Activated naive CD8-positive, alpha-beta T cell treated with anti-CD3 and anti-CD28 coated beads, Interleukin-2, amount 10 ng/mL, durations not matched to agents 7 days and 5 days (primary cell): ENCODE data around the gene BCL2. TPM values are rescaled to one million over a fixed set of nuclear protein-coding genes. Genes with fewer than 3 reads are reported as not detected.
A peak's percentile ranks its signal among the peaks of the same experiment; 100 is the strongest.

ENCODE experiments used
- ATAC-seq: fragments of 150-1000 bp; cut with Tn5 transposase; one replicate; pipeline ENCODE4 v1.10.0; 2021; ENCODE audit warnings: low read depth, moderate library complexity
- POLR2A ChIA-PET: fragments of 350-600 bp; sonication (Branson Sonifier 250); formaldehyde crosslinking; loops from one replicate; lab custom pipeline; 2021; ENCODE audit warnings: antibody characterized with exemption; lab: Charles Lee
- DNase-seq: peaks from one replicate; pipeline ENCODE4 v3.0.0; 2021
- H3K27ac Mint-ChIP-seq: one replicate; pipeline ENCODE4 v1.8.0; 2022; ENCODE audit warnings: mild to moderate bottlenecking, mixed read lengths
- H3K27me3 Mint-ChIP-seq: one replicate; pipeline ENCODE4 v1.8.0; 2022; ENCODE audit warnings: mild to moderate bottlenecking, moderate library complexity, mixed read lengths
- H3K36me3 Mint-ChIP-seq: one replicate; pipeline ENCODE4 v1.8.0; 2021; ENCODE audit warnings: mild to moderate bottlenecking, mixed read lengths
- H3K4me1 Mint-ChIP-seq: one replicate; pipeline ENCODE4 v1.8.0; 2021; ENCODE audit warnings: mixed read lengths
- H3K4me3 Mint-ChIP-seq: one replicate; pipeline ENCODE4 v1.8.0; 2022; ENCODE audit warnings: mild to moderate bottlenecking, moderate library complexity, mixed read lengths
- H3K9me3 Mint-ChIP-seq: one replicate; pipeline ENCODE4 v1.8.0; 2021; ENCODE audit warnings: mixed read lengths
- total RNA-seq, 2 experiments: library from RNA; stranded (reverse); gene quantifications; one replicate each; pipeline ENCODE4 v1.2.3, GENCODE V29; 2021

BCL2 gene
- total RNA-seq, 2 experiments from 2014 or later = 121 to 128 TPM

GRCh38 chr18:63100630-63101055 lies 218.9 kb downstream of the BCL2 start:
- DNase-seq = no peak
- POLR2A ChIA-PET = interaction anchor here (1.2 kb wide), 1 partner anchor 21 kb away, joined by 3 read pairs; no protein-coding TSS in a partner anchor

DNA sequence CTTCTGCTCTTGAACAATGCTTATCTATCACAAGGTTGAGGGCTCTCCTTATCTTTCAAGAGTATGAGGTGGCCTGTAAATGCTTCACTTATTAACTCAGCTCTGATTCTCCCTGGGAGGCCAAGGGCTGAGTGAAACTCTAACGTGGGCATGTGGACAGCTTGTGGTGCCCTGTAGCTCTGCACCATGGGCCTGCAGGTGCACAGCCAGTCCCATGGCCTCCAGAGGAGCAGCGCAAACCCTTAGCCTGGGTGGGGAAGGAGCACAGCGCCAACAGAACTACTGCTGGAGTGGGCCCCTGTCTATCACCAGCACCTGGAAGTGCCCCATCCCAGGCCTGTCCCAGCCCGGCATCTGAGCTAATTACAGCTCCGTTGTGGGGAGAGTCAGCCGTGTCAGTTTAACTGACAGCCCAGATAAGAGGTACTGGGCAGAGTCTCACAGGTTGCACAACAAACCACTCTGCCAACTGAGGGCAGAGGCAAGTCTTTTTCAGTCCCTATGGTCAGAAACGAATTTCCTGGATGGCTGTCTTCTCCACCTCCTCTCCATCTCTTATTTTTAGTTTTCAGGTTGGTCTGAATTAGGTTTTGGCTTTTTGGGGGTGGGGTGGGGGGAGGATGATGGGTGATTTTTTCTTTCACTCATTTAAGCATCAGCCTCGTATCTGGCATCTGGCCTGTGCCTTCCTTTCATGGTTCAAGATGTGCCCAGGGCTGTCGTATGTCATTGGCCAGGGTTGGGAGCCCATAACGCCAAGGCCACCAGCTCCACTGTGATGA lies 219.5 kb downstream of the BCL2 start:
- Mint-ChIP-seq H3K36me3 (peaks cover 12% of the 10 kb centered on the region), H3K9me3 (peaks cover 11% of the 10 kb centered on the region), H3K4me1 (peaks cover 51% of the 10 kb centered on the region), H3K27ac (peak overlapping the region; percentile 14), H3K27me3 (peaks cover 15% of the 10 kb centered on the region), H3K4me3 (no peak overlapping the region)
- POLR2A ChIA-PET = interaction anchor here (1.6 kb wide), 1 partner anchor 25 kb away, joined by 3 read pairs; no protein-coding TSS in a partner anchor
- ATAC-seq = no peak
- DNase-seq = no peak

More at GRCh38 chr18:63100630-63101055, 218.9 kb downstream of the BCL2 start:
- peaks cover 13% of the 10 kb centered on the region for H3K9me3 Mint-ChIP-seq
- ATAC-seq = no peak
- peaks cover 11% of the 10 kb centered on the region for H3K27me3 Mint-ChIP-seq
- H3K4me1 Mint-ChIP-seq = peaks cover 51% of the 10 kb centered on the region
- H3K4me3 Mint-ChIP-seq = no peak overlapping the region
- peak overlapping the region; percentile 2 for H3K27ac Mint-ChIP-seq
- peaks cover 15% of the 10 kb centered on the region for H3K36me3 Mint-ChIP-seq

DNA sequence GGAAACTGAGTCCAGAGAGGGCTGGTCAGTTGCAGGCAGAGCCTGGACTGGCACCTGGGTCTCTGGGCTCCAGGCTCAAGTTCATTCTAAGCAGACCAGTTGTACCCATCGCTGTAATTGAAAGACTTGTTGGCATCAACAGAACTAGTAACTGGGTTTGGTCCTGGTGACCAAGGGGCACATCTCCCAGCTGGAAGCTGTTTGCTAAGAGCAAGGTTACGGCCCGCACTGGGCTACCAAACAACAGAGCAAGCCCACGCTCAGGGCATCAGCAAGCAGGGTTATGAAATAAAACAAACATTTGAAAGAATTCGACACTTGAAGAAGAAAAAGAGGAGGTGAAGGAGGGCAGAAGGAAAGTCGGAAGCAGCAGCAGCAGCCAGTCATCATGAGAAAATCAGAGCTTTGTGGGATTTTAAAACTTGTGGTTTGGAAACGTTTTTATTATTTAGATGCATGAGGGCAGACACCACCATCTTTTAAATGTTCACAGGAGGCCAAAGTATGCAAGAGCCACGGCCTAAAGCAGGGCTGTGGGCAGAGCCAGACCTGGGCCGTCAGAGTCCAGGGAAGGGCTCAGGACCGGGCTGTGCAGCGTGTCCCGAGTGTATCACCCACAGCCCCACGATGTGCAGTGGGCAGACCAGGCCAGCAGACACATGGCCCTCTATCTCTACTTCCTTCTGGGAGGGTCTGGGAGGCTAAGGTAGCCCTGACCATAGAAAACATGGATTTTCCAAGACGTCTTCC lies 220.3 kb downstream of the BCL2 start:
- POLR2A ChIA-PET = interaction anchor here (1.6 kb wide), 1 partner anchor 24 kb away, joined by 3 read pairs; no protein-coding TSS in a partner anchor
- H3K27me3 Mint-ChIP-seq = peaks cover 20% of the 10 kb centered on the region
- peak overlapping the region; percentile 73 for H3K4me3 Mint-ChIP-seq
- ATAC-seq (no peak), DNase-seq (no peak)
- H3K27ac Mint-ChIP-seq = peak overlapping the region; percentile 82
- H3K36me3 Mint-ChIP-seq = peaks cover 11% of the 10 kb centered on the region
- H3K4me1 Mint-ChIP-seq = peaks cover 51% of the 10 kb centered on the region
- H3K9me3 Mint-ChIP-seq = peaks cover 9% of the 10 kb centered on the region

DNA sequence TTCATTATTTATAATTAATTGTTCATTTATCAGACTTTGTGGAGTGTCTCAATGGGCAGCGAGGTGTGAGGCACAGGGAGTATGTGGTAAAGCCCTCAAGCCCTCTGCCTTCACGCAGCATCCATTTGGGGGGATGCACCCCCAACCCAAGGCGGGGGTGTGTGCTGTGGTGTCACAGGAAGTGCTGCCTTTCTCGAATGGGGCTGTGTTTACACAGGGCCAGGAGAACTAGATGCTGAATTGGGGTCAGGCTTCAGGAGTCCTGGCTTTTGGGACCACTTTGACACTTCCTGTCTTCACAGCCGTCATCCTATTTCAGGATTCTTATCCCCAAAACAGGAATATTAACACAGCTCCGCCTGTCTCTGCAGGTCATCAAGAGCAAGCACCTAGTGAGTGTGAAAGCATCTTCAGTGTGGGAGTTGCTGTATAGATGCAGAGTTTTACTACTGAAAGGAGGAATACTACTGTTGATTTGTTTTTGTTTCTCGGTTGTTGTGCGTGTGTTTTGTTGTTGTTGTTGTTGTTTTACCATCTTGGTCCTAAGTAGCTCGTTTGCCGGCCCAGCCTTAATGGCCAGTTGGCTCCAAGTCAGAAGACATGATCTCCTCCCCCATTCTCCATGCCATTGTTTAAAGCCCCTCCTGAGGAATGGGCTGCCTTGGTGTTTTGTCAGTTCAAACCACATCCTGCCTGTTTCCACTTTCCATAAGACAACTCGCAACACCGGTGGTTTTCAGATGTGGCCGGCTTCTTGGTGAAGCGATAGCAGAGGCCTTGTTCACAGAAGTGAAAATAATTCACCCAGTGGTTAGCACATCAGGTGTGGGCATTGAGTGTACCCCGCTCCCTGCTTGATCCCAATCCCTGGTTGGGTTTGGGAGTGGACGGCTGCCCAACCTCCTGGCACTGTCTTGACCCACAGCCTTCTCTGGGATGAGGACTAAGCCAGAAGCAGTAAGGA lies 221.3 kb downstream of the BCL2 start:
- H3K27me3 Mint-ChIP-seq = peaks cover 27% of the 10 kb centered on the region
- peak overlapping the region; percentile 73 for H3K4me3 Mint-ChIP-seq
- H3K27ac Mint-ChIP-seq = peak overlapping the region; percentile 82
- POLR2A ChIA-PET = interaction anchor here (1.6 kb wide), 1 partner anchor 23 kb away, joined by 3 read pairs; no protein-coding TSS in a partner anchor
- ATAC-seq (peak; percentile 74), DNase-seq (peak; percentile 68)
- H3K36me3 Mint-ChIP-seq = peaks cover 6% of the 10 kb centered on the region
- peaks cover 4% of the 10 kb centered on the region for H3K9me3 Mint-ChIP-seq
- H3K4me1 Mint-ChIP-seq = peaks cover 49% of the 10 kb centered on the region

DNA sequence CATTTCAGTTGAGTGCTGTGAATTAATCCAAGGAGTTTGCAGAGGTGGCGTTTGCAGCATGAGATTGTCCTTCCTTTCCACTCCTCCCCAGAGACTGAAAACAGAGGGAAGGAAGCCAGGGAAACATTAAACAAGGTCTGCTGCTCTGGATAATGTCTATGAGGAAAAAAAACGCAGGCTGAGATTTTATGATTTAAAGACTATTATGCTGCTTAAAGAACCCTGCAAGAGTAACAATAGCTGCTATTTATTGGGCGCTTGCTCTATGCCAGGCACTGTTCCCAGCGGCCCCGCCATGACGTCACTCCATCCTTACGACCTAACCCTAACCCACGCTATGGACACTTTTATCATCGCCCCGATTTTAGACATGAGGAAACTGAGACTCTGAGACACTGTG lies 222.4 kb downstream of the BCL2 start:
- POLR2A ChIA-PET = no interaction called here
- Mint-ChIP-seq H3K9me3 (no peaks in the 10 kb centered on the region), H3K4me1 (peaks cover 42% of the 10 kb centered on the region), H3K27ac (no peak overlapping the region), H3K36me3 (peaks cover 2% of the 10 kb centered on the region), H3K27me3 (peaks cover 27% of the 10 kb centered on the region), H3K4me3 (no peak overlapping the region)
- ATAC-seq = no peak
- DNase-seq = no peak

DNA sequence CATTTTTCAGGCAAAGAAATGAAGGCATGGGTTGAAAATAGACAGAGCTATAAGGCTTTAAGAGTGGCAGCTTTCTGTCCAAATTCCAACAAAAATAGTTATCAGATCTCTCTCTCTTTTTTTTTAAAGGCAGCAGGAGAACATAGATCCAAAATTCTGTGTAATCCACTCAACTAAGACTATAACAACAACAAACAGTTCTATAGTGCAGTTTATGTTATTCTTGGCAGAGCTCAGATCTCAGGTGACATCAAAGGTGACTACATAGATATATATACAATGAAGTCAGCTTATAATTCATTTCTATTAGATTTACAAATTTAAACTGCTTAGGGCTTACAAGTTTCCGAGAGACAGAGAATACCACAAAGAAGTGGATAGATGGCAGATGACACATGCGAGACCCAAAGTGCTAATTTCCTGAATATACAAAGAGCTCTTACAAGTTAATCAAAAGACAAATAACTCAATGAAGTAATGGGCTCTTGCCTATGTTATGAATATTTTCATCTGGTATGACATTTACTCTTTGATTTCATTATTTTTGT lies 223.2 kb downstream of the BCL2 start:
- DNase-seq (no peak), ATAC-seq (no peak)
- no peaks in the 10 kb centered on the region for H3K9me3 Mint-ChIP-seq
- peaks cover 2% of the 10 kb centered on the region for H3K36me3 Mint-ChIP-seq
- H3K4me3 Mint-ChIP-seq = no peak overlapping the region
- no peak overlapping the region for H3K27ac Mint-ChIP-seq
- POLR2A ChIA-PET = no interaction called here
- peaks cover 24% of the 10 kb centered on the region for H3K27me3 Mint-ChIP-seq
- peaks cover 38% of the 10 kb centered on the region for H3K4me1 Mint-ChIP-seq

GRCh38 chr18:63095768-63096167 lies 223.8 kb downstream of the BCL2 start:
- Mint-ChIP-seq H3K9me3 (no peaks in the 10 kb centered on the region), H3K4me1 (peaks cover 37% of the 10 kb centered on the region), H3K4me3 (no peak overlapping the region), H3K27ac (no peak overlapping the region), H3K27me3 (peaks cover 24% of the 10 kb centered on the region), H3K36me3 (peaks cover 2% of the 10 kb centered on the region)
- DNase-seq = no peak
- POLR2A ChIA-PET = no interaction called here
- no peak for ATAC-seq

GRCh38 chr18:63091671-63092364 lies 227.8 kb downstream of the BCL2 start:
- Mint-ChIP-seq H3K4me1 (peaks cover 4% of the 10 kb centered on the region), H3K4me3 (no peak overlapping the region), H3K27ac (no peak overlapping the region), H3K27me3 (peaks cover 36% of the 10 kb centered on the region), H3K36me3 (no peaks in the 10 kb centered on the region), H3K9me3 (no peaks in the 10 kb centered on the region)
- DNase-seq = no peak
- POLR2A ChIA-PET = no interaction called here
- no peak for ATAC-seq

DNA sequence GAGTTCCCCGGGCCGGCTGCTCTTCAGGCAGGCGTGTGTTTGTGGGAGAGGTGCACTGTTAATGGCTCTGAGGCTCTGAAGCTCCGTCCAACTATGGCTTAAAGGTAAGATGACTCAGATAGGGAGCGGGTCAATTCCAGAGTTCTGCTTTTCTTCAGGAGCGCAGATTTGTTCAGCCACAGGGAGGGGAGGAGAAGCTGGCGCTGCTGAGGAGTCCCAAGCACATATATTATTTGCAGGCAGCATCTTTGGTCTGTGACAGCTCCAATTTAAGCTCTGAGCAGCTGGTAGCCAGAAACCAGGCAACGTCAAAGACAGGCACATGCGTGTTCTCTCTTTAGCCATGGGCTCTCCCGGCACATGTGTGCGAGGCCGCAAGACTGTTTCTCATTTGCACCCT lies 229.2 kb downstream of the BCL2 start:
- POLR2A ChIA-PET = no interaction called here
- peaks cover 2% of the 10 kb centered on the region for H3K4me1 Mint-ChIP-seq
- no peaks in the 10 kb centered on the region for H3K9me3 Mint-ChIP-seq
- no peaks in the 10 kb centered on the region for H3K36me3 Mint-ChIP-seq
- ATAC-seq (no peak), DNase-seq (no peak)
- peaks cover 33% of the 10 kb centered on the region for H3K27me3 Mint-ChIP-seq
- no peak overlapping the region for H3K4me3 Mint-ChIP-seq
- H3K27ac Mint-ChIP-seq = no peak overlapping the region

- H3K27ac Mint-ChIP-seq = no peak overlapping the region
- H3K36me3 Mint-ChIP-seq = no peaks in the 10 kb centered on the region
- H3K4me1 Mint-ChIP-seq = peaks cover 2% of the 10 kb centered on the region
- ATAC-seq (no peak), DNase-seq (no peak)
- POLR2A ChIA-PET = no interaction called here
- H3K27me3 Mint-ChIP-seq = peaks cover 28% of the 10 kb centered on the region
- H3K4me3 Mint-ChIP-seq = no peak overlapping the region
- H3K9me3 Mint-ChIP-seq = no peaks in the 10 kb centered on the region
Measured at GRCh38 chr18:63089041-63089440, 230.5 kb downstream of the BCL2 start.

GRCh38 chr18:63088262-63088661 lies 231.3 kb downstream of the BCL2 start:
- POLR2A ChIA-PET = interaction anchor here (0.5 kb wide), 1 partner anchor 271 kb away, joined by 6 read pairs; no protein-coding TSS in a partner anchor
- H3K27ac Mint-ChIP-seq = no peak overlapping the region
- H3K4me3 Mint-ChIP-seq = no peak overlapping the region

More at GRCh38 chr18:63088262-63088661, 231.3 kb downstream of the BCL2 start:
- Mint-ChIP-seq H3K4me1 (no peaks in the 10 kb centered on the region), H3K9me3 (no peaks in the 10 kb centered on the region), H3K27me3 (peaks cover 30% of the 10 kb centered on the region), H3K36me3 (no peaks in the 10 kb centered on the region)
- ATAC-seq (no peak), DNase-seq (no peak)
